Measurements from ENCODE around the gene FIBIN. TPM values are rescaled to one million over a fixed set of nuclear protein-coding genes. Genes with fewer than 3 reads are reported as not detected.
A peak's percentile ranks its signal among the peaks of the same experiment; 100 is the strongest.

The FIBIN gene
- total RNA-seq, 1 donor from 2014 or later = 6.8 TPM

DNA sequence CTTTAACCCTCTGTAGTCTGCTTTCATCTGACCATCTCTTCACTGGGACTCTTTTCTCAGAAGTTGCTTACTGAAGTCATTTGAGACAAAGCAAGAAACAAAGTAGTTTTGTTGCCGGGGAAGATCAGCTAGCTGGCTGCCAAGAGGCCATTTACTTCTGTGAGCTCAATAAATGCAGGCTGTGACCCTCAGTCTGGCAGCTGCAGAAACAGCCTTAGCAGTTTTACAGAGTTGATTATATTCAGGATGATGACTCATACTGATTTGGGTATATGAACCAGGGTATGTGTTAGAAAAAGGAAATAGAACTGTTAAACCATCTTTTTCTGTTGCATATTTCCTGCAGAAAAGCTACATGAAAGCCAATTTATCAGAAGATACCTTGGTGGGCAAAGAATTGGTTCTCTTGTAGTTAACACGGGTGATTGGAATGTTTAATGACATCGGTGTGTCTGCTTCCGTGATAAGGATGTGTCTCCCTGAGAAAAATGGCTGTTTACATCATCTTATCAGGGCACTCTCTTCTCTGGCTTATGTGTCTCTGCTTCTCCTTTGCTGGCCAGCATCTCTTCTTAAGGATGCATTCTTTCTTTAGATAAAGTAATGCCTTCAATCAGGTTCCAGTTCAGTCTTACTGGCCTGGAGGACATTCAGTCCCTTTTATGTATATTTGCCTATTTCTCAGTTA lies 18.5 kb downstream of the FIBIN start:
- ATAC-seq (peak; percentile 31), DNase-seq (no peak)
- intact Hi-C loops (cut with micrococcal nuclease) = no loop called here

DNA sequence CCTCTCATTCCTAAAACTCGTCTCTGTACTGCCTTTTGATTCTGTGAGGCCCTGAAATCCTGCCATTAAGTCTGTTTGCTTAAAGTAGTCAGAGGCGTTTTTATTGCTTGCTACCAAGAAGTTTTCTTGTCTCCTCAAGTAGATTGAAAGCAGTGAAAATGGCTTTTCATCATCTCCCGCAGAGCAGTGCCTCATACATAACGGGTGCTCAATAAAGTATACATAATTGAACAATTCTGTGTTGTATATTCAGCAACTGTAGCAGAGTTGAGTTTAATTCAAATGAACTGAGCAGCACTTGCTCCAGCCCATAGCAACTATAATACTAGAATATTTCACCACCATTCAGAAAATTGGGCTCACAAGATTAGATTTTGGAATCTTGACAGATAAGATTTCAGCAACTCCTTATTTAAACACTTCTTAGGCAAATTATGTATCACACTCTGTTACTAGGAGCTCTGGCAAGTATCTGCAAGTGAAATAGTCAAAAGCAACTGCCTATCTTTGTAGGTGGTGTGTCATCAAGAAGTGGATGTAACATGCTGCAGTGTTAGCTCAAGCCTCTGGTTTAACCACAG lies 20.0 kb downstream of the FIBIN start:
- ATAC-seq (peak; percentile 47), DNase-seq (no peak)
- intact Hi-C loops (cut with micrococcal nuclease) = no loop called here

DNA sequence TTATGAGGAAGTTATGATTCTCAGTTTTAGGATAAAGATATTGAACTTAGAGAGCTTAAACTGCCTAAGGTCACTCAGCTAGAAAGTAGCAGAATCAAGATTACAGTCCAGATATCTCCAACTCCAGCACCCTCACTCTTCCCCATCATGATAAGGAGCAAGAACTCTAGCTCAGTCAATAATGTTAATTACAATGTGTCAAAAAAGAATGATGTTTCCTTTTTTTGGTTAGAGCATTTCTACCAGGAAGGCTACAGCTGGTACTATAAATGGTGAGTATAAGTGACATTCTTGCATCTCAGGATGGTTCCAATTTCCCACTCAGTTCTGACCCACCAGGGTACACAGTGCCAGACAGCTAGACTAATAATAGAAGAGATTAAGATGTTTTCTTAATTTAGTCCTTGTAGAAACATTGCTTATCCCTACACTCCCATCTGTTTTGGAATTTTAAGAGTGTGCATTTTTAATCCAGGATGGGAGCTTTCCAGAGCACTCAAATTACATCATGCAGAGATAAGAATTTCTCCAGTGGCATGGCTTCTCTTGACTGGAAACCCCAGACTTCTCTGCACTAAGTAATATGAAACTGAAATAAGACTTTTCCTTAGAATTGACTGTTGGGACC lies 25.1 kb downstream of the FIBIN start:
- ATAC-seq (peak; percentile 80), DNase-seq (no peak)
- intact Hi-C loops (cut with micrococcal nuclease) = no loop called here

DNA sequence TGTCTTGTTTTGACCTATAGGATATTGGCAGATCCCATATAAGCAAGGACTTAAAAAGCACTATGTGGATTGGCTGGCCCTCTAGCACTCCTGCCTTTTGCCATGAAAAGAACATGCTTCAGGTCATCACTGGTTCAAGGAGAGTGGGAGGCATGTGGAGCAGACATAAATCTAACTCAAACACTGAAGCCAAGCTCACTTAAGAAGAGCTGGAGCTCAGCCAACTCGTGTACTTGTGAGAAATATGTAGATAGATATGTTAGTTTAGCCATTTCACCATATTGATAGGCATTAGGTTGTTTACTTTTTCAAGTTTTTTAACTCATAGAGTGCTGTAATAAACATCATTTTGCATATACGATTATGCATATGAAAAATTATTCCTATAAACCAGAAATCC lies 26.8 kb downstream of the FIBIN start:
- DNase-seq (no peak), ATAC-seq (no peak)
- intact Hi-C loops (cut with micrococcal nuclease) = no loop called here

DNA sequence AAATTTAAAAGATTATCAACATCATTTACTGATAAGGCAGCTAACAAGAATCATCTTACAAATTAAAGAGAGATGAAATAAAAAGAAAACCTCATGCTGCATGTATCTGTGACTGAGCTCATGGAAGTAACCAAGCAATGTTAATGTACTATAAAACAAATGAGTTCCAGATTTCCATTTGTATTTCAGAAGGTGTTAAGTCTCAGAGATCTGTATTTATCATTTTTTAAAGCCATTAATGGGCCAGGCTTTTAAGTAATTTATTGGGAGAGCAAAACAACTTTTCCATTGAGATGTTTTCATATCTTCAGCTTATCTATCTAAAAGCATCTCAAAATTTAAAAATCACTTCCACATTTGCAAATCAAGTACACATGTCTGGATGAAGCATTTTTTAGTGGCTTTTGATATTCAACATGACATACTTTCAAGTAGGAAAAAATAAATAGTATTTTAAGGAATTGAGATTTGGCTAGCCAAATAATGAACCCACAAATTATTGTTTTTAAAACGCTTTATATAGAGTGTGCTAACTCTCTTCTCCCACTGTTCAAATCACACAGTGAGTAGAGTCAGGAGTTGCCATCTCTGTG lies 28.8 kb downstream of the FIBIN start:
- intact Hi-C loops (cut with micrococcal nuclease) = no loop called here
- no peak for ATAC-seq
- DNase-seq = no peak

DNA sequence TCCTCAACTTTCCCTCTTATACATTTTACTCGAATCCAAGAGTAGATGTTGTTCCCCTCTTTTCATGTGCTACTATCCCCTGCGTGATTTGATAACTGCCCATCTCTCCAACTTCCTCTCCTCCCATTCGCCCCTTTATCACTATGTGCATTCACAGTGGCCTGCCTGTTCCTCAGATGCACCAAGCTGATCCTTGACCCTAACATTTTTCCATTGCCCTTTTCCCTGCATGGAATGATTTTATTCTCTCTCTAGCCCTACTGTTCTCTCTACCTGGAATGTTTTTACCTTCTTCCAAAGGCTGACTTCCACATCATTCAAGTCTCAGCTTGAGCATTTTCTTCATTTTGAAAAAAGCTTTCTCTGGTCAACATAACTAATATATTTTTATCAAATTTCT lies 31.0 kb downstream of the FIBIN start:
- no peak for ATAC-seq
- no peak for DNase-seq
- intact Hi-C loops (cut with micrococcal nuclease) = no loop called here

DNA sequence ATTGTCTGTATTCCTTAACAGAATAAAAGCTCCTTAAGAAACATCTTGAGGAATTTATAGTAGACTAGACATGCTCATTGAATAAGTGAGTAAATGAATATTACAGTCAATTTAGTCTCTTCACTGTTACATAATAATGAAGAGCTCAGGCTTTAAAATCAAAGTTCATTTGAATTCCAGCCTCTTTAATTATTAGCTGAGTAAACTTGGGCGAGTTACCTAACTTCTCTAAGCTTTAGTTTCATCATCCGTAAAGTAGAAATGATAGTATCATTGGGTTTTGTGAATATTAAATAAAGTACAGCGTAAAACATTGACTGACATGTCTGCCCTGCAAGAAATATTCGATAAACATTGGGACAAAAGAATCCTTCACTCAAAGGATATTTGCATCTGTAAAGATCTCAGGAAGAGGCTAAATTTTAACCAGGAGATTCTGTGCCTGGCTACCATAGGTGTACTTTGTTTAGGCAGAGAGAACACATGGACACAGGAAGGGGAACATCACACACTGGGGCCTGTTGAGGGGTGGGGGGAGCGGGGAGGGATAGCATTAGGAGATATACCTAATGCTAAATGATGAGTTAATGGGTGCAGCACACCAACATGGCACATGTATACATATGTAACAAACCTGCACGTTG lies 31.5 kb downstream of the FIBIN start:
- intact Hi-C loops (cut with micrococcal nuclease) = no loop called here
- no peak for ATAC-seq
- DNase-seq = no peak

DNA sequence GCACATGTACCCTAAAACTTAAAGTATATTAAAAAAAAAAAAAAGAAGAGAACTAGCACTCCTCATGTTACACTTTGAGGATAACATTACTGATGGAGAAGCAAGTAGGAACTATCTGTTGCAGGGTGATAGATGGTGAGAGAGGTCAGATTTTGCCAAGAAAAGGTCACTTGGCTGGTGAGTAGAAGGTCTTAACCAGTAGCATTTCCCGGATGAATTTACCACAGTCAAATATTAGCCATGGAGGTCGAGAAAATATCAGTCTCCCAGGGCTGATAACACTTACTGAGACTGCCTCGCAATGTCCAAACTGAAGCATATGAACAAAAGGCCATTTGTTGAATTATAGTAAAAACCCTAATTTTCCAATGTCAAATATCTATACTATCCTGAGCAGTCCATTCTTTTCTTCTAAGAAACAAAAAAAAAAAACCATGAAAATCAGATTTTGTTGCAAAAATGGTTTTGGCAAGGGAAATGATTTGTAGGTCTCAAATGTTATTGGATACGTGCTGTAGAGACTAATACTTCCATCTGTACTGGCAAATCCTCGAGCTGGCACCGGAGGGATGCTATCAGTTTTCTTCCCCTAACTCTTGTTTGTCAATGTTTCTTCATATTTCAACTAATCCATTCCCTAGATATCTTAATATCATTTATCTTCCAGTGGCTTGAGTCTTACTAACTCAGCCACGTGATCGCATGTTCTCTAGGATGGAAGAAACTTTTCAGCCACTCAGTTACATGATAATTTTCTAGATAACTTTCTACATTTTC lies 32.2 kb downstream of the FIBIN start:
- ATAC-seq = no peak
- intact Hi-C loops (cut with micrococcal nuclease) = no loop called here
- no peak for DNase-seq

DNA sequence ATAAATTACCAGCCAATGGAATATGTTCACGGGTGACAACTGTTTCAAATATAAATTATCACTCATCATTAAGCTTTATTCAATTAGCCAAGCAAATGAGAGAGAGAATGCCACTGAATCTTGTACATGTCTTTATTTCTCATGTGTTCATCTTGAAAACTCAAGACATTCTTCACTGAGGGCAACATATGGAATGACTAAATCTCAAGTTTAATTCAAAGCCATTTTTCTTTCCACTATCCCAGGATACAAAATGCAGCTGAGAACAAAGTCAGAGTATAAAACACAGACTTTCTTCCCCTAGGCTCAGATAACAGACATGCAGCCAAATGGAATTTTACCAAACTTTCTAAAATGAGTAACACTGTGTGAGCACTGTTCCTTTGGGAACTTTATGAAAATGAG lies 34.7 kb downstream of the FIBIN start:
- DNase-seq (no peak), ATAC-seq (peak; percentile 73)
- intact Hi-C loops (cut with micrococcal nuclease) = no loop called here

DNA sequence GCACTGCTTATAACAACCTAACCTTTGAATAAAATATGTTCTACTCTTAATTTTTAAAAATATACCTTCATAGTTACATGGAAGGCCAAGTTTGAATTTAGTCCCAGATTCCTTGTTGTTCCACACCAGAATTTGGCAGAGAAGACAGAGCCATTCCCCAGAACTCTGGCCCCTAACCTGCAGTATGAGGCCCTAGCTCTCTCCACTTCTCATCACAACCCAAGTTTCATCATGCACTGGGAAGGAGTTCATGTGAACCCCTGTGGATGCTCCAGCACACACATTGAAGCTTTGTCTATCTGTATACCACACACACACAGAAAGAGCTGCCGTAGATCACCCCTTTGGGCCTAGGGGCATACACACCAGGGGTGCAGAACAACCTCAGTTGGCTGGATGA lies 36.1 kb downstream of the FIBIN start:
- intact Hi-C loops (cut with micrococcal nuclease) = no loop called here
- ATAC-seq (no peak), DNase-seq (no peak)

DNA sequence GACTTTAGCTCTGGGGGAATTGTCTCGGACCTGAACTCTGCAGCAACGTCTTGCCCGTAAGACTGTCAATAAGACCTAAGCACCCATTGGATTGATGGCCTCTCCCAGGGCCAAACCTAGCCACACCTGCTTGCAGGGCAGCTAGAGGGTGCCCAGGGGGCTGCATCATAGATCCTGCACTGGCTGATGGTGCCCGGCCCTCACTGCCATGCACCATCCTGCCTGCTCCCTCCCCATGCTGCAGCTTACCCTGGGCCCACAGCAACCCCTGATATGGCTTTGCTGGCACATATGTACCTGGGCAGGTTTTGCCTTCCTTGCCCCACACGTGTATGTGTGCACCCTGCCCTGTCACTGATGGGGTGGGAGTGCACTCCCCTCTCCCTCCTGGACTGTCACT lies 37.8 kb downstream of the FIBIN start:
- no peak for DNase-seq
- intact Hi-C loops (cut with micrococcal nuclease) = no loop called here
- no peak for ATAC-seq

DNA sequence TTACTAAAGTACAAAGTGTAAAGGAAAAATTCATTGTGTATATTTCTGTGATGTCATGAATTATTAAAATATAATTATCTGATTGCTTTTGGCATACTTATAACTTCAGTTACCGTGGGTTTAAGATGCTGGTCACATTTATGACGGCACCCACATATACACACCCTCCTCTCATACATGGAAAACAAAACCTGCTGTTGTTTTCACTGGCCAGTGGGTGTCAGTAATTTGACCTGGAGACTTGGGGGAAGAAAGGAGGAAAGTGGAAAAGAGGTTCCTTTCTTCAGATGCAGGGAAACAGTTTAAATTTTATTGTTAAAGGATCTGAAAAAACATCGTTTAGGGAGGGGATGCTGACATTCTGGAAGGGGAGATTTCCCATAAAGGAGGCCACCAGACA lies 46.0 kb downstream of the FIBIN start:
- DNase-seq = no peak
- no peak for ATAC-seq
- intact Hi-C loops (cut with micrococcal nuclease) = no loop called here

DNA sequence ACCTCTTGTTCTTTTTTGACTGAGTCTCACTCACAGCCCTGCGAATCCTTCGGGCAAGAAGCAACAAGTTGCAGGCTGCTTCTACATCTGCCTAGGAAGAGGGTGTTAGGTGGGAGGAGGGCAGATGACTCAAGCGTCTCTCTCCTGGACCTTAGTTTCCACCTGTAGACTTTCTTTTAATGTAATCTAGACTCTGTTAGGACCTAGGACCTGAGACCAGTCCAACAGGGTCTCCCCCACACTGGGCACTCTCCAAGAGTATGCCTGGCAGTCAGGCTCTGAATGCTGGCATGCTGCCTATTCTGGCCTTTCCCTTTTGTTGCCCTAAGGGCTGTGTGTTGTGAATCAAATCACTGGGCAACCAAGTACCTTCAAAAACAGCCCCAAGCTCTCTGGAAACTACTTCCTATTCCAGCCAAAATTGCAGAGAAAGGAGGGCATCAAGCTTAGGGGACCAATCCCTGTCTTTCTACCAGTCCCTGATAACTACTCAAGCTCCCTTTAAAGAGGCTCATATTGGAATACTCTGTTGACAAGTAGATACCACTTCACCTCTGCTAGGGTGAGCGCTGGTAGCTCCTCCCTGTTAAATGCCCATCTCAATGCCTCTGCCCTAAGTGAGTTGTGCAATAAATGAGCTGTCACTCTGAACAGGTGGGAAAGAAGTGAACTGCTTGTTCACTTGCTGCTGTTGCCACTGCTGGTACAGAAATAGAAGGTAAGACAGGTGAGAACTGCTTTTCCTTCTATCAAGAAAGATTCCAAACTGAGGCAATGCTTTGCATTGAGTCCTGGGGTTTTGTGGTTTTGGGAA lies 46.6 kb downstream of the FIBIN start, which contains the start of gene BBOX1:
TSS of gene BBOX1 (plus strand) at position 514 of the 814 bp plus-strand sequence. CDS start 14,616 bp downstream, outside the sequence.
- ATAC-seq (no peak), DNase-seq (no peak)
- intact Hi-C loops (cut with micrococcal nuclease) = no loop called here

DNA sequence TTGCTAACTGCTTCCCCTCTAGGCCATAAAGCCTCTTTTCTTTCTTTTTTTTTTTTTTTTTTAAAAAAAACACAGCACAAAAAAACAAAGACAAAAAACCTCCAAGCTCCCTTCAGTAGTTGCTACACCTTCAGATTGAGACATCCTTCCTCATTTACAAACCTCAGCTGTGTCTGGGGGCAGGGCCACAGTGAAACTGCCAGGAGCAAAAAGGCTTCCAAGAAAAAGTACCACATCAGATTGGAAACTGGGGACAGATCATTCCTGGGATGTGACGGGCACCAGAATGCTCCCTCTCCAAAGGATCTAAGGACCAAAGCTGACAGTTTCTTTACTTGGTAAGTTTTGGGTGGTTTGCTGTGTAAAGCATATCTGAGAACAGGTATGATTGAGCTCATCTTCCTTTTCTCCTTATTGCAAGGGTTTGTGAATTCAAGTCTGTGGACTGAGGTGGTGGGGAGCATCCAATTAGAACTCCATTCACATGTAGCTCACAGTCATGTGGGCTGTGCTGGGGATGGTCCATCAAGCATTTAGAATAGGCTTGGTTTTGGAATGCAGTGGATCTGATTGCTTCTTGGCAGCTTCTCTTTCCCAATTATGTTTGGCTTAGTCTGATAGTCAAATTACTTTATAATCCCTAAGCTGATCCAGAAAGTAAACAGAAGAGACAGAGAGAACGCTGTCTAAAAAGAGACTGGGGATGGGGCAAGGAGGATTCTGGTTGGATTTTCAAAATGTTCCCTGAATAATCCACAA lies 47.4 kb downstream of the FIBIN start:
- DNase-seq (no peak), ATAC-seq (no peak)
- intact Hi-C loops (cut with micrococcal nuclease) = no loop called here
